Neural cell (in vitro differentiated cells): ENCODE results near the gene GYPC. TPM values are rescaled to one million over a fixed set of nuclear protein-coding genes. Genes with fewer than 3 reads are reported as not detected.

Experiments used
- H2AFZ ChIP-seq: fragments of 200-600, 300-800 bp; sonication (generic), shearing (Covaris generic); 2 replicates; pipeline ENCODE4 v1.6.0; 2014; ENCODE audit warnings: low read depth, mild to moderate bottlenecking, antibody characterized with exemption, low read length, moderate library complexity
- H3F3A ChIP-seq: fragments of 200-600 bp; shearing (Covaris generic); 2 replicates; pipeline ENCODE4 v1.6.1; 2016; ENCODE audit warnings: mild to moderate bottlenecking, moderate library complexity, mixed read lengths, antibody characterized with exemption, low read length; ENCODE audit not compliant: insufficient read depth, poor library complexity, severe bottlenecking
- H3K27ac ChIP-seq: fragments of 200-600, 300-800 bp; sonication (generic), shearing (Covaris generic); 2 replicates; pipeline ENCODE4 v1.5.1; 2014; ENCODE audit warnings: mild to moderate bottlenecking, low read length, moderate library complexity
- H3K27me3 ChIP-seq: fragments of 300-800, 200-600 bp; sonication (generic), shearing (Covaris generic); 2 replicates; pipeline ENCODE4 v1.6.0; 2014; ENCODE audit warnings: mild to moderate bottlenecking, low read depth, low read length, moderate library complexity; ENCODE audit not compliant: insufficient read depth
- H3K36me3 ChIP-seq: fragments of 300-800, 200-600 bp; sonication (generic), shearing (Covaris generic); 2 replicates; pipeline ENCODE4 v1.5.1; 2014; ENCODE audit warnings: mild to moderate bottlenecking, antibody characterized with exemption, low read length, moderate library complexity; ENCODE audit not compliant: insufficient read depth
- H3K4me2 ChIP-seq: fragments of 300-800, 200-600 bp; sonication (generic), shearing (Covaris generic); 2 replicates; pipeline ENCODE4 v1.6.0; 2014; ENCODE audit warnings: mild to moderate bottlenecking, low read length
- H3K4me3 ChIP-seq: fragments of 300-800, 200-600 bp; sonication (generic), shearing (Covaris generic); 2 replicates; pipeline ENCODE4 v1.5.1; 2014; ENCODE audit warnings: mild to moderate bottlenecking, low read length, moderate library complexity
- H3K79me2 ChIP-seq: fragments of 200-600 bp; shearing (Covaris generic); replicated peaks from 2 replicates; pipeline ENCODE4 v1.6.0; 2014; ENCODE audit warnings: mild to moderate bottlenecking, low read length, moderate library complexity; ENCODE audit not compliant: insufficient read depth
- H3K9ac ChIP-seq: fragments of 300-800, 200-600 bp; sonication (generic), shearing (Covaris generic); 2 replicates; pipeline ENCODE4 v1.6.1; 2016; ENCODE audit warnings: mild to moderate bottlenecking, low read length, mixed read lengths
- H3K9me2 ChIP-seq: fragments of 200-600 bp; shearing (Covaris generic); 2 replicates; pipeline ENCODE4 v1.6.1; 2016; ENCODE audit warnings: mild to moderate bottlenecking, low read length, mixed read lengths; ENCODE audit not compliant: insufficient read depth
- H3K9me3 ChIP-seq: fragments of 200-600, 300-800 bp; sonication (generic), shearing (Covaris generic); 2 replicates; pipeline ENCODE4 v1.6.1; 2016; ENCODE audit warnings: mild to moderate bottlenecking, mixed run types, low read length, moderate library complexity, mixed read lengths
- H4K20me1 ChIP-seq: fragments of 200-600 bp; shearing (Covaris generic); 2 replicates; pipeline ENCODE4 v1.6.1; 2016; ENCODE audit warnings: mild to moderate bottlenecking, mixed run types; ENCODE audit not compliant: insufficient read depth
- CTCF ChIP-seq: fragments of 450-650 bp; IDR thresholded peaks from 2 replicates; pipeline ENCODE4 v1.5.1; 2014; ENCODE audit warnings: antibody characterized with exemption, mild to moderate bottlenecking, moderate library complexity; ENCODE audit not compliant: poor library complexity, severe bottlenecking
- EP300 ChIP-seq: fragments of 450-650 bp; conservative IDR thresholded peaks from 2 replicates; pipeline ENCODE4 v1.6.1; 2014; ENCODE audit warnings: antibody characterized with exemption, mild to moderate bottlenecking, moderate library complexity; ENCODE audit not compliant: poor library complexity, severe bottlenecking
- EZH2 ChIP-seq: fragments of 200-600, 300-800 bp; shearing (Covaris generic), sonication (generic); IDR thresholded peaks from 2 replicates; pipeline ENCODE4 v1.6.1; 2014; ENCODE audit warnings: antibody characterized with exemption, low read length, borderline replicate concordance, mild to moderate bottlenecking; ENCODE audit not compliant: insufficient read depth, poor library complexity, severe bottlenecking
- MXI1 ChIP-seq: fragments of 450-650 bp; conservative IDR thresholded peaks from 2 replicates; pipeline ENCODE4 v1.6.1; 2014; ENCODE audit warnings: antibody characterized with exemption, mild to moderate bottlenecking; ENCODE audit not compliant: poor library complexity, severe bottlenecking
- POLR2AphosphoS5 ChIP-seq: IDR thresholded peaks from 2 replicates; pipeline ENCODE4 v1.6.1; 2012
- RAD21 ChIP-seq: fragments of 450-650 bp; conservative IDR thresholded peaks from 2 replicates; pipeline ENCODE4 v1.6.1; 2014; ENCODE audit warnings: antibody characterized with exemption, mild to moderate bottlenecking, moderate library complexity
- REST ChIP-seq: IDR thresholded peaks from 2 replicates; pipeline ENCODE4 v1.6.1; 2012; ENCODE audit warnings: borderline replicate concordance
- SMC3 ChIP-seq: fragments of 450-650 bp; conservative IDR thresholded peaks from 2 replicates; pipeline ENCODE4 v1.6.1; 2014; ENCODE audit warnings: antibody characterized with exemption, mild to moderate bottlenecking, moderate library complexity; ENCODE audit not compliant: poor library complexity
- TAF1 ChIP-seq: IDR thresholded peaks from 2 replicates; pipeline ENCODE4 v1.6.1; 2012; ENCODE audit warnings: low read depth
- polyA plus RNA-seq: library from polyadenylated mRNA; depleted of rRNA; stranded (reverse); fragments of >200 nt; gene quantifications from 2 replicates; pipeline ENCODE4 v1.2.3, GENCODE V29; 2014

The GYPC gene
- polyA plus RNA-seq, 1 donor from 2014 or later, result 0.40 TPM

- no peak overlapping the region for H2AFZ ChIP-seq
Measured at GRCh38 chr2:126657636-126658318, 1.8 kb downstream of the GYPC start.

More at GRCh38 chr2:126657636-126658318, 1.8 kb downstream of the GYPC start:
- no peaks in the 10 kb centered on the region for H3K36me3 ChIP-seq
- no peaks in the 10 kb centered on the region for H4K20me1 ChIP-seq
- no peaks in the 10 kb centered on the region for H3K79me2 ChIP-seq
- no peak overlapping the region for H3K27ac ChIP-seq
- TF ChIP-seq POLR2AphosphoS5, result peak; percentile 19
- no peak for TF ChIP-seq SMC3
- no peak for TF ChIP-seq EZH2
- no peak for TF ChIP-seq CTCF
- TF ChIP-seq TAF1, result no peak
- no peak for TF ChIP-seq REST
- TF ChIP-seq RAD21, result no peak
- peak; percentile 46 for TF ChIP-seq EP300
- no peak for TF ChIP-seq MXI1
- H3K9me2 ChIP-seq, result no peaks in the 10 kb centered on the region
- no peaks in the 10 kb centered on the region for H3F3A ChIP-seq
- peaks cover 3% of the 10 kb centered on the region for H3K9me3 ChIP-seq
- H3K4me2 ChIP-seq, result no peak overlapping the region
- H3K9ac ChIP-seq, result no peak overlapping the region
- peaks cover 18% of the 10 kb centered on the region for H3K27me3 ChIP-seq
- H3K4me3 ChIP-seq, result no peak overlapping the region
